ENCODE data around the gene SMAD3.

SMAD3 gene

DNA sequence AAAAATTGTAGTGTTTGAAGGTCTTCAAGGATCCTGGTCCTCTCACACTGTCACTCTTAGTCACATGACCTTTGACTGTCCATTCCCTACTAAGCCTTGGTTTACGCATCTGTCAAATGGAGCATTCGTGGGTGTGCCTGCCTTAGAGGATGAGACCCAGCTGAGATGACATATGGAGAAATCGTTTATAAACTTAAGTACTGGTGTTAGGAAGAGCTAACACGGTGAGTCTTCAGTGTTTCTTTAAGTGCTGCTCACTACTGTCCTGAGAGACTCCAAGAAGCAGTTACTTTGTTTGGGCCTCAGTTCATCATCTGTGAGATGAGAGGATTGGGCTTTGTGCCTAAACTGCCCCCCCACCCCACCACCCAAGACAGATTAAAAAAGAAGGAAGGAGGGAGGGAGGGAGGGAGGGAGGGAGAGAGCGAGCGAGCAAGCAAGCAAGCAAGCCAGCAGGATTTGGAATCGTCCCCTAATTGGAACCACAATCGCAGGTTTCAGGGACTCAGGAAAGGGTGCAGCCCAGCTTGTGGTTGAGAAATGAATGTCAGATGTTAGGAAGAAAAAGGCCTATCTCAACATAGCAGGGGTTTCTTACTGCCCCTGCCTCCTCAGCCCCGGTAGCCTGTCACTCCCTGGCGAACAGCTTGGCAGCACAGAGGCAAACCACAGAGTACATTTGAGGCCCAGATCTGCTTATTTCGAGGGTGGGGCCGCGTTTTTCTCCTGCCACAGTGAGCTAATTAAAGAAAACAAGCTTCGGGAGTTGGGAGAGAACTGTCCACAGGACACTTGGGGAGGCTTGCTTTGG, 32.7 kb downstream of the SMAD3 start:
- peak; percentile 85 for DNase-seq

DNA sequence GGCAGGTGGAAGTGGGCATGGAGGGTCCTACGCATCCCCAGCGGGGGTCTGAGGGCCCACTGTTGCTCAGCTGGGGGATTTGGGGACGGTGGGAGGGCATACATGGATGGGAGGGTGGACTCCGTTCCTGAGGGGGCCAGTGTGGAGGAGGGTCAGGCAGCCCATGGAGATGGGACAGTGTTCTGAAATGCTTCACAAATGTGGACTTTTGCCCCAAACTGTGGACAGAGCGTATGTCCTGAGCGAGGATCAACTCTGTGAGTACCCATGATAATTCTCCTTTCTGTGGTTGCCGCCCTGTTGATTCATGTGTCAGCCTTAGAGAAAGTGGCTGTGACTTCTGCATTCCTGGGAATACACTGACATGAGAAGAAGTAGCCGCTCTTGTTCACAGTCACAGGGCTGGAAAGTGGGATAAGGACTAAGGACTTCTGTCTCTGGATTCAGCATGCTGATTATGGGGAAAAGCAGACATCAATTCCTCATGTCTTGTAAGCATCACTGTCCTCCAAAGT, 33.4 kb downstream of the SMAD3 start:
- DNase-seq = no peak

DNA sequence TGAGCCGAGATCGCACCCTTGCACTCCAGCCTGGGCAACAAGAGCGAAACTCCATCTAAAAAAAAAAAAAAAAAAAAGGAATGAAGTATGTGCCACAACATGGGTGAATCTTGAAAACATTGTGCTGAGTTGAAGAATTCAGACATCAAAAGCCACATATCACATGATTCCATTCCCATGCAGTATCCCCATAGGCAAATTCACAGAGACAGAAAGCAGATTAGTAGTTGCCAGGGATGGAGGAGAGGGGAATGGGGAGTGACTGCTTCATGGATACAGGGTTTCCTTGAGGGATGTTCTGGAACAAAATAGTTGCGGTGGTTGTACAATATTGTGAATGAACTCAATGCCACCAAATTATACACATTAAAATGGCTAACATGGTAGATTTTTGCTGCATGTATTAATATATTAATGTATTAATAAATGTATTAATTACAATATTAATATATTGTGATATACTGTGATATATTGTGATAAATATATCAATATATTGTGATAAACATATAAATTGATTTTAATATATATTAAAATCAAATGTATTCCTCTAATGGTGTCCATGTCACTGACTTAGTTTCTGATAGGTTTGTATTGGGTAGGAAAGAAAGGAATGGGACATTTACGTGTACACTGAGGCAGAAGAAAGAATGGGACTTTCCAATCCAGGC, 34.9 kb downstream of the SMAD3 start:
- no peak for DNase-seq

DNA sequence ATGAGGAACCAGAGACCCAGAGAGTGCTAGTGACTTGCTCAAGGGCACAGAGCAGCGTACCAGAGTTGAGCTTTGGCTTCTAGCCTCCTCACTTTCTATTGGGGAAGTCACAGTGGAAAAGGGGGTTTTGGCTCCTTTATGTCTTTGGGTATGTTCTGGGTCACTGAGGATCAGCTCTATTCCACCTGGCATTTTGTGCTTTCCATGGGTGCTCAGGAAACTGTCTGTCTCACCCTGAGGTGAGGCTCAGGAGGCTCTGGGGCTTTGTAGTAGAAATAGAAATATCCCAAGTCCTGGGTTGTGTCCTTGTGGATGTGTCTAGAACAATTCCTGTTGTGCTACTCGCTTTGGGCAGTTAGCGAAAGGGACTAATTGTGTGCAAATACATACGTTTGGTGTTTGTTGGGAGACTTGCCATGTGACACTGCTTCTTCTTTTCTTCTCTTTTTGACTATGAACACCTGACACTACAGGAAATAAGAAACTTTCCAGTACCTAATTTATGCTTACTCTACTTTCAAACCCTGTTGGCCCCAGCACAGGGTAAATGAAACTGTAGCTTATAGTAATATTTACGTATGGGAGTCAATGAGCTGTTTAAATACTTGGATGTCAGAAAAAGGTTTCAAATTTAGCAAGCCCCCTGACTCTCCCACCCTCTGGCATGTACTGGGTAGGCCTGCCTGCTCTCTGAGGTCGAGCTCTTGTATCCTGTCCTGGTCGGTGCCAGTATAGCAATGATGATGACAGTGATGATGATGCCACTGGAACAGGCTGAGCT, 35.6 kb downstream of the SMAD3 start:
- DNase-seq = no peak

DNA sequence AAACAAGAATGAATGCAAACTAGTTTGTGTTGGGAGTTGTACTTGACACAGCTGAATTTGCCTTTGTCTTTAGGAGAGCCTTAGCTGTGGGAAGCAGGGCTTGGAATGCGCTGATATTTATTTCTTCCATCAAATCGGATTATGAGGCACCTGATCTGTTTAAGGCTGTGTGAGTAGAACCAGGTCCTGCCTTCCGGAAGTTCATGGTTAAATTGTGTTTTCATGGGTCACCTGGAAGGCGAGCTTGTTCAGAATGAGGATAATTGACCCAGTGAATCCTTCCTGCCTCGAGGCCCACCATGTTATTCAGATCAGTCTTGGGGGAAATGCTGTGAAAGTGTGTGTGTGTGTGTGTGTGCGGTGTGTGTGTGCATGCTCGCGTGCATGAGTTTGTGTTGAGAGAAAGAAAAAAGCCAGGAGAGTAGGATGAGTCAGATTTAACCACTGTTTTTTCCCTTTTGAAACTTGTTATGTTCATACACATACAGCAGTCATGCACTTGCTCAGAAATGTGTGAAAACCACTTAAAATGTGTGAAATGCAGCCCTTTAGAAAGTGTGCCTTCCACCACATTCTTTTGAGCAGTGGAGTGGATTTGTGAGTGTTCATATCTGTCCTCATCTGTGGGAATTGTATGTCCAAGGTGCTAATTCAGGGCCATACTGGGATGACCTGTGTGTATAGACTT, 36.7 kb downstream of the SMAD3 start:
- no peak for DNase-seq

DNA sequence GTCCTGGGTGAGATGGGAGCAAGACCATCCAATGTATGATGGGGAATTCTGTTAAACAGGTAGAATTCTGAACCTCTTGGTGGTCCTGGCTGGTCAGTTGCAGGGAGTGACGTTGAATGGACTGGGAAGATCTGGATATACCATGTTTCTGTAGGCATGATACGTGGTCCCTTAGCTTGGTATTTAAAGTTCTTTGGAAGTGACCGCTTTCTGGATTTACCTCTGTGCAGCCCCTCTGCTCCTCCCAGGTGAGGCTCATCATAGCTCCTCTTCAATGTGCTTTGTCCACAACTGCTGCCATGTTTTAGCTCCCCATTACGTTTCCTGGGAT, 37.2 kb downstream of the SMAD3 start:
- no peak for DNase-seq

DNA sequence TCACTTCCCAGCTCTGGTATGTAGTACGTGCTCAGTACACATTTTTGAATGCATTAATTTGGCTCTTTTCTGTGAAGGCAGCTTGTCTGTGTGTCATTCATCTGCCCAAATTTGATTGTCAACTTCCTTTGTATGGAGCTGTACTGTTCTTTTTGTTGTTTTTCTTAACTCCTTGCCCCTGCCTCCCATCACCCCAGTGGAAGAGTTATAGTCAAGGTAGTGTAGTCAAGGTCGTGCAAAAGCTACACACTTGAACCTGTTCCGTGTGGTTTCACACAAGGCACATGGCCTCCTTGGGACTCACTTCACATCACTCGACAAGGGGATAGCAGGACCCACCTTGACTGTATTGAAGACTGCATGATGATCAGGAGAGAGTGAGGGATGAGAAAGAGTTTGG, 37.6 kb downstream of the SMAD3 start:
- no peak for DNase-seq

DNA sequence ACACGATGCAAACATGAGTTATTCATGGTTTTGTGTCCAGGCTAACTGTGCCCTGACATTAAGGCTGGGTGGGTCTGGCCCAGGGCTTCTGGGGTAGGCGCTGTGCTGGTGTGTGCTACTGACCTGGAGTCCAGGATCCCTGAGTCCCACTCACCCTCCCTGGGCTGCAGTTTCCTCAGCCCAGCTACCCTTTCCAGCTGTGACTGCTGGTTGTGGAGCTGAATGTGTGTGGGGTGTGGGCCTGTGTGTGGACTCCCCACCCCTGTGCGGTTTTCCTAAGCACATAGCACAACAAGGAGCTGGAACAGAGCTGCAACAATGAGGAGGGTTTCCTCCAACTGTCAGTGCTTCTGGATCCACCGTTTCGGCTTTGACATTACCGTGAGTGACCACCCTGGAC, 38.0 kb downstream of the SMAD3 start:
- DNase-seq = no peak

DNA sequence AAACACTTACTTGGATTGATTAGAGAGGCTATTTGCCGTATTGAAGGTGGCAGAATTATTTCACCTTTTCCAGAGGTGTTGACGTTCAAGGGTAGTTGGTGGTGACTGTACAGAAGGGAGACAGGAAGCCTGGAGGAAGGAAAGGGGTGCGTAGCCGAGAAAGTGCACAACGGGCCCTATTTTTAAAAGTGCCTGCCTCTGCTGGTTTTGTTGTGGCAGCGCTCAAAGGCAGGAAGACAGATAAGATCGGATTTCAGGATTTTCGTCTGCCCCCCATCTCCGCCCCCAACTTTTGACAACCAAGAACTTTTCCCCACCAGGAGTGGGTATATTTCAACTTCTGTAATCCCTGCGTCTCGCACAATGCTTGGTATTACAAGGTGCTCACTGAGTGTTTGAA, 38.5 kb downstream of the SMAD3 start:
- no peak for DNase-seq

DNA sequence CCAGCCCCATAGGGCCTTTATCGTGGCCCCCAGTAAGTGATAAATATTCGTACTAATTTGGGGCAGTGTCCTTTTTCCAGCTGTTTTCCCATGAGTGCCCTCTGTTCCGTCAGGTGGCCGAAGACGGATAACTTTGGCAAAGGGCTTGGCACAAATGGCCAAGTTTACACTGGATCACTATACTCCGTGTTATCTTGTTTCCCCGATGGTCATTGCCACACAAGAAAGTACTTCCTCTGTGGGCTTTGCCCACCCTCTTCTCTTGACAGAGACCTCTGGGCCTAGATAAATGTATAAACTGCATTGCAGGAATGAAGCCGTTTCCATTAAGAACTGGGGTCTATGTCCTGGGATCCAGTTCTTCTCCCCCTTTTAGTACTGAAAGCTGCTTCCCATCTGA, 39.1 kb downstream of the SMAD3 start:
- DNase-seq = no peak

DNA sequence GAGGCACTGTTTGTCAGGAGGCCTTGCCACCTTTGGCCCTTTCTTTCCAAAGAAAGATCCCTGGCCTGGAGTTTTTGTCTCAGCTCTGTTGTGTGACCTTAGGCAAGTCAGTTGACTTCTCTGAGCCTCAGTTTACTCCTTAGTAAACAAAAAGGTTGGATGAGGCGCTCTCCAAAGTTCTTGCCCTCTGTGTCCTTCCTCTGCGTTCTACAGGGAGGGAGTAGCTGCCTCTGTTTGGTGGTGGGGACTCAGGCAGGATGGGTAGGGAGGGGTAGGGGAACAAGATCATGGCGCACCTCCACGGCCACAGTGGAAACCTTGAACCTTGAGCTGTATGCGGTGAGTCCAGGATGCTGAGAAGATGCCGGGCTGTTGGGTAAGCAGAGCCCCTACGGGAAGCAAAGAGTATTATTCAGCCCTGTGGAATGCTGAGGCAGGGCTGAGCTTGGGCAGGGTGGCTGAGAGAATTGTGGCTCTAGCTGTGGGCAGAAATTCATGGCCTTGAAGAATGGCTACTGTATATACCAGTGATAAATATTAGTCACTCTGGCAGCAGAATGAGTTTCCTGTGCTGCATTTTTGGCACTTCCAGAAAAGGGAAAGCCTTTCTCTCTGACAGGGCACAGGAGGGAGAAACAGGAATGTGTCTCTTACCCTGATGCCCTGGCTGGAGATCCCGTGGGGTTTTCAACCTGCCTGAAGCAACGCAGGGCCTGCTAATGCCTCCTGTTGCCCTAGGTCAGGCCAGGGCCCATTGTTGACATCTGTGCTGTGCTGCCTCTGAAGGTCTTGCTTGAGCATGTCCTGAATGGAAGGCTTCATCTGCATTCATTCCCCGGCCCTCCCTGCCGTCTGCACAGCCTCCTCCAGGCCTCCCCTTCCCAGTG, 39.9 kb downstream of the SMAD3 start:
- no peak for DNase-seq

DNA sequence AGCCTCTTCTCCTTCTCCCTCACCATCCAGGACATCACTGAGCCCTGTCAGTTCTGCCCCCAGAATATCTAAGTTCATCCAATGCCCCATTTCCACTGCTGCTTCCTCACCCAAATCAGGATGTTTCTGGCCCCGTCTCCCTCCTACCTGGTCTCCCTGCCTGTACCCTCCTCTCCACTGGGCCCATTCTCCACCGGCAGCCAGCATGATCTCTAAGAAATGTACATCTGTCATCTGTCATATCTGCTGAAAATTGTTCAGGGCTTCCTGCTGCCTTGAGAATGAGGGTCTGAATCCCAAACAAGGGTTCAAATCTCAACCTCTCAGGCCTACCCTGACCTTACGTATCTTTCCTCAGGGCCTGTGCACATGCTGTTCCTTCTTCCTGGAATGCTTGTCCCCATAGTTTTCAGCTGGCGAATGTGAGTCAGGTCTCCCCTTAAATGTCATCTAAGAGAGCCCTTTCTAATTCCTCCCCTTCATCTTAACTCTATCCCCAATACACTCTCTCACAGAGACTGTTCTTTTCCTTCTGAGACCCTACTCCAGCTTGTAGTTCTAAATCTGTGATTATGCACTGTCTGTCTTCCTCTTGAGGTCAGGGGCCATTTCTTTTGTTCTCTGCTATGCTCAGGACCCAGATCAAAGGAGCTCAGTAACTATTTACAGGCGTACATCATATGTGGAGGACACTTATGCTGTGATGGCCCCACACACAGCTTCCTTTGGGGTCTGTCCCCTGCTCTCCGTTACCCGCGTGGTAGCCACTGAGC, 40.8 kb downstream of the SMAD3 start:
- DNase-seq = no peak

DNA sequence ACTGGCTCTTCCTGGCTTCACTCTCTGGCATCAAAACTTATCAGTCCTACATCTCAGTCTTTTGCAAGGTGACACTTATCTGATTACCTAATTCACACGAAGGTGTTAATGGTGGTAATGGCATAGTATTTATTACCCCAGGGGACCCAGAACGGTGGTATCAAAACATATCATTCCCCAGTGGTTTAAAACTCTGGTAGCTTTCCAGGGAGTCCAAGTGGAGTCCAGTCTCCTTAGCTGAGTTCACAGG, 41.3 kb downstream of the SMAD3 start:
- DNase-seq = no peak

DNA sequence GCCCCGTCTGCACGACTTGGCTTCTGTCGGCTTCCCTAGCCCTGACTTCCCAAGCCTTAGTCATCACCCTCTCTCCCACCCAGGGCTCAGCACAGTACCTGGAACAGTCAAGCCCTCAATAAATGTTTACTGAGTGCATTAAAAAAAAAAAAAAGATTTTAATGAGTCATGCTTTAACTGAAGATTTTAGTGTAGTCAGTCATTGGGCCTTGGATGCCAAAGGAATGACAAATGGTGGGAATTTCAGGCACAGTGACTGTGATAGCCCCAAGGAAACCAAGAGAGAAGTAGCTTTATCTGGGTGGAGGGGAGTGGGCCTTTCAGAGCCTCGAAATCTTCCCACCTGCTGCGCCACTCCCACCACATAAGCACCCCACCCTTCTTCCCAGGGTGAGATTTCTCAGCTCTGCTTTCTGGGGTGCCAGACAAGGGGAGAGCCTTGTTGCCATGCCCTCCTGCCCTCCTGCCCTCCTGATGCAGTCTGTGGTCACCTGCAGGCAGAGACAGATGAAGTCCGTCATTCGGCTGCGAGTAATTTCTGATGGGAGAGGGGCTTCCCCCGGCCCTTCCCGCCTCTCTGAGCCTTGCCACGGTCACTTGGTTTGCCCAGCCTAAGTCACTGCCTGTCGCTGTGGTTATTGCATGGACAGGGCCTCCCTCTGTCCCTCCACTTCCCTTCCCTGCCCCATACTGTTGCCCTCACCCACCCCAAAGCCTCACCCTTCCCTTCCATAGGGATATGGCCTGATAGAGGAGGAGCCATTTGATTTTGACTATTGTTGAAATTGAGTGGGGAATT, 41.8 kb downstream of the SMAD3 start:
- DNase-seq = no peak

DNA sequence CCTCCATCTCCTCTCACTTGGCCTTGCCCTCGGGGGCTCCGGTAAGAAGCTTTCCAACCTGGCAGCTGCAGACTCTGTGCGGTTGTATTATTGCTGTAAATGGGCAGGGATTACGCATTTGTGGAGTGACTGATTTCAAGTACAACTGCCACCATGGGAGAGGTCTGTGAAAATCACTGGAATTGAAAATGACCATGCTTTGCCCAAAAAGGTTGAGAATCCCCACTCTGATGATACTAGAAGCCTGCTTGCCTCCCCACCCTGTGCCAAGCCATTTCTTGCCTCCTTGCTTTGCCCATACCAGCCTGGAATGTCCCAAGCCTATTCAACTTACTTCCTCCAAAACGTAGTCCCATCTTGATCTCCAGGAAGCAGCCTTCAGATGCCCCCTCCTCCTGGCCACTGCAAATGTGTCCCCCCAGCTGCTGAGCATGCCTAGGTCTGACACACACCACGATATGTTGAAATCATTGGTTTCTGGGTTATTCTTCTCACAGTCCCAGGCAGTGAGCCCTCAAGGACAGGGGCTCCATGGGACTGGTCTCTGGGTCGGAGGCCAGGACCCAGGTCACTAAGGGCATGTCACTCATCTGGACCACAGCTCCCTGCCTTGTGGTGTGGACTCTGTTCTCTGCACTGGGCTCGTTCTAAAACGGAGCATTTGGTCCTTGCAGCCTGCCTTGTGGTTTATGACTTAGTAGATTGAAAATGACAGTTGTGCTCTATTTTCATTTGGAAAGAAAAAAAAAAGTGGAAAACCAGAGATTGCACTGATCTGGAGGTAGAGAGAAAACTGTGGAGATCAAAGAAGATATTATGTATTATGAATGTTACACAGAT, 42.9 kb downstream of the SMAD3 start:
- no peak for DNase-seq

DNA sequence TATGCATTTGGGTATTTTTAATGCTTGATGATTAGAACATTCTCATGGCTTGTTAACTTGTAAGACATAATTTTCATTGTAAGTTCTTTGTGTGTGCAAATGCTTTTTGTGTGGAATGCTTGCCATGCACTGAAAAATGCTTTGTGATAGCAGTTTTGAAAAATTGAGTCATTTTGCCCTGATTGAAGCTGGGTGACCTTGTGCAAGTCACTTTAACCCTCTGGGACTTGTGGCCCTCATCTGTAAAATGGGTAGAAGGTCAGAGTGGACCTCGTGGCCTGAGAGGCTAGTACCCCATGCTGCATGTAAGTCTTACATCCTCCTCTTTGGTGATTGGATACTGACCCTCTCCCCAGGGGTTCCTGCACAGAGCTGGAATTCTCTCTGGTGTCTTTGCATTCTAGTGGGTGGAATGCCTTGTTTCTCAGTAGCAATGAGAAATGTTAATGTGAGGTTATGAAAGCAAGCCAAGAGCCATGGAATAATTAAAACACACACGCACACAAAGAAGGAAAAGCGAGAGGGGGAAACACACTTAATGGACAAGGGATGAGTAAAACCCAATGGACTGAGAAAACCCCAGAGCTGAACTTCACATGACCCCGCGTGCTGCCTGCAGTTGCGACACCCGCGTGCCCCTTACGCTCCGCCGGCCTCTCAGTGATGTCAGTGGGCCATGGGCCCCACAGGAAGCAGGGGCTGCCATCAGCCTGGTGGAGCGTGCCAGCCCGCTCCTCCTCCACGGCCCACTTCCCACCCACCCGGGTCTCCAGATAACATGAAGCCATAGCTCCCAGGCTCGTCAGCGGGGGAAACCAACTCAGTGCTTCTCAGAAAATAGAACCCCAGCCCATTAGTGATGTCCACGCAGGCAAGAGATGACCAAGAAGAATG, 44.0 kb downstream of the SMAD3 start:
- peak; percentile 66 for DNase-seq

DNA sequence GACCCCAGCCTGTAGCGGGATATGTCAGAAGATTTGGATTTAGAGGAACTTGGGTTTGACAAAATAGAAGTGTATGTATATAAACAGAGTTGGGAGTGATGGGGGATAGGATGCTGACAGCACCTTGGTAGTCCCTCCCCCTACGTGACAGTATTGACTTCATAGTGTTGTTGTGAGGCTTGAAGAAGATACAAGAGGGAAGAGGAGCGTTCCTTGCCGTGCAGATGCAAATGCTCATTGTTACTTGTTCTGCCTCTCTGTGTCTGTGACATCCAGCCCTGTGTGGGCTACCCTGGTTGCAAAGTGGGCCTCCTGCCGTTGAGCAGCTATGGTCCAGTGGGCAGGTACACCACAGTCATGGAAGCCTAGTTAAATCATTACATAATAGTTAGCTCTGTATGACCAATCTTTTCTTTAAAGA, 45.0 kb downstream of the SMAD3 start:
- DNase-seq = no peak

Measured in right hindlimb (tissue), 1 donor.